Lower lobe of right lung (tissue), 2 donors: Measurements from ENCODE around the gene MNX1. TPM values are rescaled to one million over a fixed set of nuclear protein-coding genes. Genes with fewer than 3 reads are reported as not detected.

ENCODE experiments used
- ATAC-seq, 2 donors: fragments of 200-7000 bp; cut with Tn5 transposase; one replicate each; pipeline ENCODE4 v1.9.1; 2020 to 2022; ENCODE audit warnings: mild to moderate bottlenecking in 2 of 2, moderate library complexity in 2 of 2
- DNase-seq: peaks from one replicate; pipeline ENCODE4 v3.0.0-alpha.2; 2020
- H3K27ac ChIP-seq: fragments of 200-600 bp; one replicate; pipeline ENCODE4 v1.8.0; 2022
- H3K27me3 ChIP-seq: fragments of 200-600 bp; one replicate; pipeline ENCODE4 v1.8.0; 2022; ENCODE audit warnings: low read depth
- H3K36me3 ChIP-seq: fragments of 200-600 bp; one replicate; pipeline ENCODE4 v1.8.0; 2022; ENCODE audit warnings: mild to moderate bottlenecking
- H3K4me1 ChIP-seq: fragments of 200-600 bp; one replicate; pipeline ENCODE4 v1.8.0; 2022
- H3K4me3 ChIP-seq: fragments of 200-600 bp; one replicate; pipeline ENCODE4 v1.8.0; 2022; ENCODE audit warnings: mild to moderate bottlenecking
- H3K9me3 ChIP-seq: fragments of 200-600 bp; one replicate; pipeline ENCODE4 v1.8.0; 2022
- intact Hi-C: fragments of 100-400 bp; cut with DNase I; formaldehyde crosslinking; loops from one replicate; pipeline ENCODE4 v1.11.0; 2022
- total RNA-seq: library from RNA; stranded (reverse); fragmentation: NEBNext Ultra II Directional; extraction: Animal tissue kit (Norgen Biotek cat#: 25700); gene quantifications from one replicate; pipeline ENCODE4 v1.2.1, GENCODE V29; 2021
- TF ChIP-seq, protein P1 (sequence below): fragments of 200-600 bp; IDR thresholded peaks from one replicate; pipeline ENCODE4 v1.8.0; 2022; ENCODE audit warnings: antibody characterized with exemption, mild to moderate bottlenecking
- donor health status: DM: no; HTN: yes; CAD: no; lungs with severe emphysema.

The MNX1 gene
- total RNA-seq, 1 donor from 2014 or later, result 0.74 TPM

DNA sequence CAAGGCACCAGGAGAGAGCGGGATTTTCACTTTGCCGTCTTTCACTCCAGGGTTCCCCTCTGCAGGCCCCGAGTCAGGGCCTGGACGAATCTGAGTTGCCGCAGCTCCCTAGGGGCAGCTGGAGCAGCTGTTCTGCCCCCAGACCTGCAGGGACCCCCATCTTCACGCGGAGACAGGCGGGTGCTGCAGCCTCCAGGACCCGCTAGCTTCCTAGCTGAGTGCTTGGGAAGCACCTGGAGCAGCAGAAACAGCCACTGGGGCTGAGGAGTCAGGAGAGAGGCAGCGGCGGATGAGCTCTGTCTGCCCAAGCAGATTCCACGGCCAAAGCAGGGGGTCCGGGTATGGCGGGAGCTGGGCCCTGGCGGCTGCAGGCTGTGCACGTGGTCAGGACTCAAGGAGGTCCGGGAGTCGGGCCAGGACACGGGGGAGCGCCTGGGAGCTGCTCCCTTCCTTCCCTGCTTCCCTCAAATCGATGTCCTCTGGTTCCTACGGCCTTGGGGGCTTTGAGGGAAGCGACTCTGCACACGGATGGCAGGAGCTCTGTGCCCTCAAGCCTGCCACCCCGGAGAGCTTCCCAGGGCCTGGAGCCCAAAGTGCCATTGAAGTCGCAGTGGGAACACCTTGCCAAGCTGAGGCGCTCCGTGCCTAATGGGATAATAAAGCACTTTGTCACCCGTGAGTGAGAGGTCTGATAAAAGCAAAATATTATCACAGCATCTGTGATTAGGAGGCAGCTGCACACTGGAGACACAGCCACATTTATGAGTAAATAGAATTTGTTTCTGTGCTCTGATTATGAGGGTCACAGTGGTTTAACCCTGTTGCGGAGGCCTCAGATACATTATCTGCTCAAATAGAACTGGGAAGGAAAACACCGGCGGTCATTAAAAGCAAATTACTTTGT, 17.2 kb downstream of the MNX1 start:
- no peak overlapping the region for H3K27ac ChIP-seq
- ATAC-seq (peak; percentile 35 to 51), DNase-seq (no peak)
- H3K4me3 ChIP-seq, result no peak overlapping the region
- intact Hi-C loops, result no loop called here
- H3K9me3 ChIP-seq, result no peaks in the 10 kb centered on the region
- H3K4me1 ChIP-seq, result no peaks in the 10 kb centered on the region
- H3K36me3 ChIP-seq, result no peaks in the 10 kb centered on the region
- peaks cover 62% of the 10 kb centered on the region for H3K27me3 ChIP-seq
- TF ChIP-seq, protein P1, sequence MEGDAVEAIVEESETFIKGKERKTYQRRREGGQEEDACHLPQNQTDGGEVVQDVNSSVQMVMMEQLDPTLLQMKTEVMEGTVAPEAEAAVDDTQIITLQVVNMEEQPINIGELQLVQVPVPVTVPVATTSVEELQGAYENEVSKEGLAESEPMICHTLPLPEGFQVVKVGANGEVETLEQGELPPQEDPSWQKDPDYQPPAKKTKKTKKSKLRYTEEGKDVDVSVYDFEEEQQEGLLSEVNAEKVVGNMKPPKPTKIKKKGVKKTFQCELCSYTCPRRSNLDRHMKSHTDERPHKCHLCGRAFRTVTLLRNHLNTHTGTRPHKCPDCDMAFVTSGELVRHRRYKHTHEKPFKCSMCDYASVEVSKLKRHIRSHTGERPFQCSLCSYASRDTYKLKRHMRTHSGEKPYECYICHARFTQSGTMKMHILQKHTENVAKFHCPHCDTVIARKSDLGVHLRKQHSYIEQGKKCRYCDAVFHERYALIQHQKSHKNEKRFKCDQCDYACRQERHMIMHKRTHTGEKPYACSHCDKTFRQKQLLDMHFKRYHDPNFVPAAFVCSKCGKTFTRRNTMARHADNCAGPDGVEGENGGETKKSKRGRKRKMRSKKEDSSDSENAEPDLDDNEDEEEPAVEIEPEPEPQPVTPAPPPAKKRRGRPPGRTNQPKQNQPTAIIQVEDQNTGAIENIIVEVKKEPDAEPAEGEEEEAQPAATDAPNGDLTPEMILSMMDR, result no peak

DNA sequence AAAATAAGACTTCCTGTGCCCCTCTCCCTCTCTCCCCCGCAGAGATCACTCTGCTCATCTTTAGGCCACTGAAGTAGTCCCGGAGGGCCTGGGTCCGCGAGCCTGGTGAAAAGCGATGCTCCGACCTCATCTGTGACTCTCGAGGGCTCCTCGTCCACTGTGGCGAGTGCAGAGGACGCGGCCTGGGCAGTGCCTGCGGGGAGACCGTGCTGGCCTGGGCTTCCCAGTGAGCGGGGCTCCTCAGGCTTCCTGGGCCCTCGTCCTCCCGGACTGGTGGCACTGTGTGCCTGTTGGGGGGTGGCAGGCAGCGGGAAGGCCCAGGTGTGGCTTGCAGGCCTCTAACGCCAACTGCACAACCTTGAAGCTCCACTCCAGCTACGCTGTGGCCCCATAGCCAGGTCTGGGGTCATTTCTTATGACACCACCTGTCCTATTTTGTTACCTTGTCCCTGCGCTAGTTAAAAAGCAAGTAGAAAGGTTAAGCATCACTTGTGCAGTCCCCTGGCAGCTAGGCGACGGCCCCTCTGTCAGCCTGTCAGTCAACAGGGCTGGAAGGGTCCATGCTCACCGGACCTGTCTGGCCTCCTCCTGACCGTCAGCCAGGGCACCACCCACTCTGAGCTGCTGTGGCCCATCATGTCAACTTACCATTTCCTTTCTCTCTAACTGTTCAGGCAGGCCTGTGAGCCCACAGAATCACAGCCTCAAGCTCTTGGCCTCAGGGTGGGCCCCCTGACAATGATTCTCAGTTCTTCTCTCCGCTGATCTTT, 20.5 kb downstream of the MNX1 start:
- DNase-seq (no peak), ATAC-seq (no peak)
- TF ChIP-seq, protein P1, result no peak
- Histone ChIP-seq H3K27me3 (peaks cover 42% of the 10 kb centered on the region), H3K36me3 (no peaks in the 10 kb centered on the region), H3K27ac (no peak overlapping the region), H3K9me3 (no peaks in the 10 kb centered on the region), H3K4me3 (no peak overlapping the region), H3K4me1 (no peaks in the 10 kb centered on the region)
- intact Hi-C loops, result no loop called here

- Histone ChIP-seq H3K4me1 (no peaks in the 10 kb centered on the region), H3K4me3 (no peak overlapping the region), H3K36me3 (no peaks in the 10 kb centered on the region), H3K27me3 (peaks cover 37% of the 10 kb centered on the region), H3K9me3 (no peaks in the 10 kb centered on the region), H3K27ac (no peak overlapping the region)
- TF ChIP-seq, protein P1, result no peak
- intact Hi-C loops, result no loop called here
- DNase-seq (no peak), ATAC-seq (no peak)
These were observed 21.9 kb downstream of the MNX1 start for GRCh38 chr7:156988343-156989185.

GRCh38 chr7:156986378-156986777, 24.1 kb downstream of the MNX1 start:
- ATAC-seq, result no peak
- intact Hi-C loops, result no loop called here

More at GRCh38 chr7:156986378-156986777, 24.1 kb downstream of the MNX1 start:
- no peaks in the 10 kb centered on the region for H3K9me3 ChIP-seq
- TF ChIP-seq, protein P1, result no peak
- no peaks in the 10 kb centered on the region for H3K36me3 ChIP-seq
- no peak for DNase-seq
- no peaks in the 10 kb centered on the region for H3K4me1 ChIP-seq
- no peak overlapping the region for H3K4me3 ChIP-seq
- H3K27ac ChIP-seq, result no peak overlapping the region
- H3K27me3 ChIP-seq, result peaks cover 18% of the 10 kb centered on the region
